Psoas muscle (tissue), 8 donors: ENCODE measurements around the gene PLA1A. TPM values are rescaled to one million over a fixed set of nuclear protein-coding genes. Genes with fewer than 3 reads are reported as not detected.
"Not testable (repeated sequence)": the region's sequence is repeated elsewhere in the genome, so short reads cannot be mapped to it uniquely, and the experiment has no call there.

ENCODE experiments used
- ATAC-seq, 4 donors: fragments of 200-7000 bp; cut with Tn5 transposase; one replicate each; pipeline ENCODE4 v1.9.1; 2020; ENCODE audit warnings: moderate library complexity in 3 of 4, mild to moderate bottlenecking in 2 of 4
- DNase-seq, 2 donors: peaks; one replicate each; pipeline ENCODE4 v3.0.0-alpha.2; 2020
- H3K27ac ChIP-seq: fragments of 200-600 bp; one replicate; pipeline ENCODE4 v1.8.0; 2022
- H3K27me3 ChIP-seq, 3 donors: fragments of 200-600 bp in 1 of 3; one replicate each; pipeline versions ENCODE4 v1.6.1 to v1.8.0; 2013 to 2022; ENCODE audit warnings: low read length in 2 of 3, mild to moderate bottlenecking in 2 of 3, moderate library complexity in 1 of 3; ENCODE audit not compliant: insufficient read depth in 3 of 3
- H3K36me3 ChIP-seq, 2 donors: fragments of 200-600 bp in 1 of 2; one replicate each; pipeline versions ENCODE4 v1.6.1 to v1.8.0; 2013 to 2022; ENCODE audit warnings: low read depth in 1 of 2, mild to moderate bottlenecking in 1 of 2, moderate library complexity in 1 of 2; ENCODE audit not compliant: insufficient read depth in 1 of 2
- H3K4me1 ChIP-seq: fragments of 200-600 bp; one replicate; pipeline ENCODE4 v1.8.0; 2022
- H3K4me3 ChIP-seq: fragments of 200-600 bp; one replicate; pipeline ENCODE4 v1.8.0; 2022; ENCODE audit warnings: mild to moderate bottlenecking
- H3K9me3 ChIP-seq: fragments of 200-600 bp; one replicate; pipeline ENCODE4 v1.8.0; 2022
- CTCF ChIP-seq: fragments of 200-600 bp; IDR thresholded peaks from one replicate; pipeline ENCODE4 v1.8.0; 2022; ENCODE audit warnings: antibody characterized with exemption
- WGBS, 3 donors: extraction: QIAGEN DNeasy Blood & Tissue Kit; methylation state at CpG; one replicate each; pipeline versions ENCODE4 v1.1.6 to v1.1.7; 2013; 5-methylcytosine and 5-hydroxymethylcytosine counted together
- intact Hi-C, 2 donors: fragments of 100-400 bp; cut with DNase I; formaldehyde crosslinking; loops; one replicate each; pipeline versions ENCODE4 v1.11.0 to v1.14.2; 2022
- polyA plus RNA-seq, 3 donors: library from polyadenylated mRNA; stranded (reverse); fragments of 200-250 nt; gene quantifications; one replicate each; pipeline ENCODE4 v1.2.3, GENCODE V29; 2013
- total RNA-seq, 4 donors: library from RNA; stranded (reverse); fragmentation: NEBNext Ultra II Directional in 2 of 4; extraction: Animal tissue kit (Norgen Biotek cat#: 25700) in 2 of 4; gene quantifications; one replicate each; pipeline versions ENCODE4 v1.2.1 to v1.2.4, GENCODE V29; 2021 to 2023
- donor health status: healthy with polysubstance abuse.
- donor health status: DM: no; HTN: no; CAD: no; lungs with moderate emphysema.
- donor health status: Bipolar disorder and iron deficiency.
- donor health status: healthy.
- donor health status: DM: yes; HTN: yes; CAD: no.
- donor health status: DM: no; HTN: no; CAD: no.
- donor health status: DM: no; HTN: no; CAD: no.
- donor health status: DM: yes; HTN: yes; CAD: no.

The PLA1A gene
- total and polyA plus RNA-seq, 7 donors = 1.1 to 11.7 (median 2.5) TPM

GRCh38 chr3:119562307-119562961 is 35.3 kb upstream of the PLA1A start:
- Histone ChIP-seq H3K27me3 (no peaks in the 10 kb centered on the region), H3K4me3 (no peak overlapping the region), H3K36me3 (no peaks in the 10 kb centered on the region), H3K4me1 (no peaks in the 10 kb centered on the region), H3K9me3 (no peaks in the 10 kb centered on the region), H3K27ac (no peak overlapping the region)
- intact Hi-C loops = no loop called here
- no peak for DNase-seq
- ATAC-seq = peak in 2 of 4 donors; percentile 24 to 85
- WGBS, 3 donors = 46 to 60% (median 49%) methylated on average over 6 of the region's 6 CpGs
- no peak for TF ChIP-seq CTCF

GRCh38 chr3:119563334-119563733 is 34.4 kb upstream of the PLA1A start:
- ATAC-seq = not testable (repeated sequence)

GRCh38 chr3:119569156-119569555 is 28.5 kb upstream of the PLA1A start:
- Histone ChIP-seq H3K27ac (no peak overlapping the region), H3K36me3 (no peaks in the 10 kb centered on the region), H3K4me3 (no peak overlapping the region), H3K9me3 (no peaks in the 10 kb centered on the region), H3K4me1 (no peaks in the 10 kb centered on the region), H3K27me3 (no peaks in the 10 kb centered on the region)
- ATAC-seq (no peak), DNase-seq (no peak)
- WGBS, 3 donors = 85 to 94% (median 87%) methylated on average over 4 of the region's 4 CpGs
- no peak for TF ChIP-seq CTCF
- intact Hi-C loops = no loop called here

More at GRCh38 chr3:119563334-119563733, 34.4 kb upstream of the PLA1A start:
- WGBS, 3 donors = 88 to 94% (median 91%) methylated on average over 2 of the region's 2 CpGs
- H3K9me3 ChIP-seq, H3K4me3 ChIP-seq, H3K36me3 ChIP-seq, intact Hi-C loops, DNase-seq, H3K27me3 ChIP-seq, H3K27ac ChIP-seq, H3K4me1 ChIP-seq: not testable (repeated sequence)

GRCh38 chr3:119570229-119570628 is 27.5 kb upstream of the PLA1A start:
- DNase-seq (no peak), ATAC-seq (peak in 1 of 4 donors; percentile 8)
- intact Hi-C loops = no loop called here
- H3K4me1 ChIP-seq = no peaks in the 10 kb centered on the region
- H3K4me3 ChIP-seq = no peak overlapping the region
- H3K27ac ChIP-seq = no peak overlapping the region
- no peaks in the 10 kb centered on the region for H3K9me3 ChIP-seq
- 79 to 87% (median 80%) methylated on average over 5 of the region's 5 CpGs for WGBS, 3 donors
- no peak for TF ChIP-seq CTCF
- H3K36me3 ChIP-seq = no peaks in the 10 kb centered on the region
- no peaks in the 10 kb centered on the region for H3K27me3 ChIP-seq

- no peak for TF ChIP-seq CTCF
- H3K36me3 ChIP-seq = no peaks in the 10 kb centered on the region
- 77 to 86% (median 86%) methylated on average over 1 of the region's 1 CpG for WGBS, 3 donors
- H3K4me3 ChIP-seq = no peak overlapping the region
- H3K9me3 ChIP-seq = no peaks in the 10 kb centered on the region
- H3K27me3 ChIP-seq = no peaks in the 10 kb centered on the region
- intact Hi-C loops = no loop called here
- H3K4me1 ChIP-seq = no peaks in the 10 kb centered on the region
- ATAC-seq = peak in 1 of 4 donors; percentile 56
- DNase-seq = no peak
- no peak overlapping the region for H3K27ac ChIP-seq
These were observed 26.5 kb upstream of the PLA1A start for GRCh38 chr3:119571230-119571629.
